HEK293T (cell line): ENCODE data around the gene SQSTM1.

Experiments
- CTCF ChIA-PET: fragments of 350-600 bp; formaldehyde crosslinking; extraction: SDS; loops from one replicate; lab custom pipeline; 2021; ENCODE audit warnings: antibody characterized with exemption, inconsistent platforms; lab: Yijun Ruan, JAX
- POLR2A ChIA-PET: fragments of 350-600 bp; formaldehyde crosslinking; extraction: SDS; loops from one replicate; lab custom pipeline; 2020; ENCODE audit warnings: antibody characterized with exemption, inconsistent platforms; lab: Yijun Ruan, JAX
- DNase-seq: peaks from one replicate; pipeline ENCODE4 v3.0.0; 2012; ENCODE audit warnings: mixed read lengths; ENCODE audit errors: extremely low spot score
- ARNT ChIP-seq: fragments of 450-650 bp; IDR thresholded peaks from 2 replicates; pipeline ENCODE4 v1.6.1; 2017; ENCODE audit warnings: mild to moderate bottlenecking
- BHLHE40 ChIP-seq: fragments of 450-650 bp; IDR thresholded peaks from 2 replicates; pipeline ENCODE4 v1.6.1; 2016; ENCODE audit warnings: mild to moderate bottlenecking, moderate library complexity, borderline replicate concordance
- CTBP1 ChIP-seq: fragments of 450-650 bp; IDR thresholded peaks from 2 replicates; pipeline ENCODE4 v1.6.1; 2016; ENCODE audit warnings: borderline replicate concordance
- ELF4 ChIP-seq: fragments of 450-650 bp; IDR thresholded peaks from 2 replicates; pipeline ENCODE4 v1.6.1; 2017; ENCODE audit warnings: antibody characterized with exemption
- FOXA1 ChIP-seq: fragments of 450-650 bp; IDR thresholded peaks from 2 replicates; pipeline ENCODE4 v1.6.1; 2016; ENCODE audit warnings: mild to moderate bottlenecking
- FOXK2 ChIP-seq: fragments of 450-650 bp; IDR thresholded peaks from 2 replicates; pipeline ENCODE4 v1.6.1; 2016; ENCODE audit warnings: mild to moderate bottlenecking
- FOXM1 ChIP-seq: fragments of 450-650 bp; IDR thresholded peaks from 2 replicates; pipeline ENCODE4 v1.6.1; 2017; ENCODE audit warnings: mild to moderate bottlenecking, borderline replicate concordance
- HDGF ChIP-seq: fragments of 450-650 bp; IDR thresholded peaks from 2 replicates; pipeline ENCODE4 v1.6.1; 2017; ENCODE audit warnings: antibody characterized with exemption, borderline replicate concordance
- L3MBTL2 ChIP-seq: fragments of 450-650 bp; conservative IDR thresholded peaks from 2 replicates; pipeline ENCODE4 v1.6.1; 2016; ENCODE audit warnings: mild to moderate bottlenecking
- LEF1 ChIP-seq: fragments of 450-650 bp; IDR thresholded peaks from 2 replicates; pipeline ENCODE4 v1.6.1; 2017; ENCODE audit warnings: mild to moderate bottlenecking, borderline replicate concordance
- NFRKB ChIP-seq: fragments of 450-650 bp; IDR thresholded peaks from 2 replicates; pipeline ENCODE4 v1.6.1; 2016; ENCODE audit warnings: mild to moderate bottlenecking, moderate library complexity
- SP1 ChIP-seq: fragments of 450-650 bp; IDR thresholded peaks from 2 replicates; pipeline ENCODE4 v1.6.1; 2017
- SUZ12 ChIP-seq: fragments of 450-650 bp; IDR thresholded peaks from 2 replicates; pipeline ENCODE4 v1.6.1; 2016; ENCODE audit warnings: mild to moderate bottlenecking
- TARDBP ChIP-seq: fragments of 450-650 bp; IDR thresholded peaks from 2 replicates; pipeline ENCODE4 v1.6.1; 2016
- ZNF384 ChIP-seq: fragments of 450-650 bp; IDR thresholded peaks from 2 replicates; pipeline ENCODE4 v1.6.1; 2016
- TF ChIP-seq, protein P1 (sequence below): fragments of 450-650 bp; IDR thresholded peaks from 2 replicates; pipeline ENCODE4 v1.6.1; 2016

Gene SQSTM1

DNA sequence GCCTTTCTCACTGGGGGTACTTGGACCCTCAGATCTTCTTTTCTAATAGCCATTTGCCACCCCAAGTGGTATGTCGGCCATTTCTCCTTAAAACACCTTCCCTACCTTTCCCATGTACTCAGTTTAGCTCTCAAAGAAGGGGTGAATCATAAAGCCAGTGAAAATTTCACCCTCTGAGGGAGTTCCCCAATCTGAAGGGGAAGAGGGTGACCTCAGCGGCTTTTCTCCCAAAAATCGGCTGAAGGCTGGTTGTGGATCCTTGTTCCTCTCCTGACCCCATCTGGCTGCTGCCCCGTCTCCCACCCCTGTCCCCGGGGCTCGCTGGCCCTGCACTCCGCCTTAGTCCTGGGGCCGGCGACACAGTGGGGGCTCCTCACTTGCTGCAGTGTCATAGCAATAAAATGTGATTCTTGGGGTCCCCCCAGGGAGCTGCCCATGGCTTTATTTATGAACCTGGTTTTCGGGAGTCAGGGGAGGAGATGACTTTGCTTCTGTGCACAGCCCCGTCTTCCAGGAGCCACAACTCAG is 44.2 kb upstream of the SQSTM1 start:
- POLR2A ChIA-PET: no interaction called here
- CTCF ChIA-PET: interaction anchor here (0.7 to 2.9 kb wide), 2 partner anchors 14 to 25 kb away, joined by 6 to 9 read pairs; no protein-coding TSS in a partner anchor
- TF ChIP-seq, protein P1, sequence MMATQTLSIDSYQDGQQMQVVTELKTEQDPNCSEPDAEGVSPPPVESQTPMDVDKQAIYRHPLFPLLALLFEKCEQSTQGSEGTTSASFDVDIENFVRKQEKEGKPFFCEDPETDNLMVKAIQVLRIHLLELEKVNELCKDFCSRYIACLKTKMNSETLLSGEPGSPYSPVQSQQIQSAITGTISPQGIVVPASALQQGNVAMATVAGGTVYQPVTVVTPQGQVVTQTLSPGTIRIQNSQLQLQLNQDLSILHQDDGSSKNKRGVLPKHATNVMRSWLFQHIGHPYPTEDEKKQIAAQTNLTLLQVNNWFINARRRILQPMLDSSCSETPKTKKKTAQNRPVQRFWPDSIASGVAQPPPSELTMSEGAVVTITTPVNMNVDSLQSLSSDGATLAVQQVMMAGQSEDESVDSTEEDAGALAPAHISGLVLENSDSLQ: no peak
- no peak for TF ChIP-seq L3MBTL2
- TF ChIP-seq NFRKB: no peak
- no peak for TF ChIP-seq FOXA1
- no peak for TF ChIP-seq ZNF384
- TF ChIP-seq HDGF: no peak
- no peak for TF ChIP-seq FOXK2
- TF ChIP-seq BHLHE40: no peak
- no peak for TF ChIP-seq ELF4
- TF ChIP-seq FOXM1: no peak
- TF ChIP-seq ARNT: no peak
- TF ChIP-seq SP1: no peak
- TF ChIP-seq SUZ12: no peak
- TF ChIP-seq LEF1: no peak
- TF ChIP-seq CTBP1: no peak
- TF ChIP-seq TARDBP: no peak
- DNase-seq: no peak

DNA sequence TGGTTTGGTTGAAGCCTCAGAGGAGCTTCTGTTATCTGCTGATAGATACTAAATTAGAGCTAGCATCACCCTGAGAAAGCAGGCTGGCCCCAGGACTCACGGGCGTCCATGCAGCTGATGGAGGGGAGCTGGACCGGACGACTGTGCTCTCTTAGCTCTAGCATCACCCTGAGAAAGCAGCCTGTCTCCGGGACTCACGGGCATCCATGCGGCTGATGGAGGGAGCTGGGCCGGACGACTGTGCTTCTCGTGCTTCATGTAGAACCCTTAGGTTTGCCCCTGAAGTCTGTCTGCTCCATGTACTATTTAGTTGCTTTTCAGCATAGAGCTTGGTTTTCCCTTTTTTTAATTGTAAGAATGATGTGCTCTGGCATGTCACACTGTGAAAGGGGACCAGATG is 43.2 kb upstream of the SQSTM1 start:
- ChIA-PET POLR2A (no interaction called here), CTCF (interaction anchor here (0.6 to 2.9 kb wide), 2 partner anchors 15 to 22 kb away, joined by 3 to 9 read pairs; no protein-coding TSS in a partner anchor)

DNA sequence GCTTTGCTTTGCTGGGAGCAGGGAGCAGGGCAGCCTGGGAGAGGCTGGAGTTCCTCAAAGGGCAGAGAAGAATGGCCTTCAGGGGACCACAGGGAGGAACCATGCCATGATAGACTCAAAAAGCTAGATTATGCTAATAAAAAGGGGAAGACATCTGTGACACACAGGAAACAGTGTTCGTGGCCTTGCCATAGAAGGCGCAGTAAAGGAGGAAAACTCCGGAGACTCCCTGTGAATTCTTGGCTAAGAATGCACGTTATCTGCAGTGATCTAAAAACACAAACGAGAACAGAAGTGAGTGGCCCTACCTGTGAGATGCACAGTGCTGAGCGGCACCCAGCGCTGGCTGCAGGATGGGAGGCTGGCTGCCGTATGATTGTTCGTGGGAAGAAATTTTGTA is 42.8 kb upstream of the SQSTM1 start:
- DNase-seq: no peak

More for the DNA sequence above, 43.2 kb upstream of the SQSTM1 start:
- no peak for DNase-seq
- TF ChIP-seq ZNF384: no peak
- TF ChIP-seq SP1: no peak
- no peak for TF ChIP-seq LEF1
- no peak for TF ChIP-seq FOXK2
- TF ChIP-seq ARNT: no peak
- no peak for TF ChIP-seq SUZ12
- TF ChIP-seq FOXM1: no peak
- TF ChIP-seq FOXA1: no peak
- no peak for TF ChIP-seq L3MBTL2
- TF ChIP-seq BHLHE40: no peak
- no peak for TF ChIP-seq ELF4
- no peak for TF ChIP-seq HDGF
- no peak for TF ChIP-seq TARDBP
- TF ChIP-seq, protein P1: no peak

DNA sequence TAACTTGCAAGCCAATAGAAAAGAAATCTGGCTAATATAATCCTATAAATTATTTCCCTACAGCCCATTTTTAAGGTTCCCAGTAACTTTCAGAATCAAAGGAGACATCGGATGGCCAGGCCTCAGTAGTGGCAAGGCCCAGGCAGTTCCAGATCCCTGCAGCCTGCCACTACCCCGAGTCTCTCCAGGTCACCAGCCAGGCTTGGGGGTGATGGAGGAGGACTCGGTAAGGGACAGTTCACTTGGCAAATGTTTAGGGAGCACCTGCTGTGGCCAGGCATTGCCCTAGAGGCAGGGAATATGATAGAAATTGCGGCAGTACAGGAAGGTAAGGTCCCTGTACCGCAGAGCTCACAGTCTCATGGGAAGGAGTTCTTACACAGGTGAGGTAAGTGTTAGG is 42.1 kb upstream of the SQSTM1 start:
- no peak for DNase-seq
- CTCF ChIA-PET: interaction anchor here (1.2 kb wide), 1 partner anchor 16 kb away, joined by 3 read pairs; no protein-coding TSS in a partner anchor
- TF ChIP-seq L3MBTL2 (no peak), FOXK2 (no peak), TARDBP (no peak), ELF4 (no peak), CTBP1 (no peak), FOXM1 (no peak), ARNT (no peak)
- POLR2A ChIA-PET: no interaction called here

More for the DNA sequence above, 42.8 kb upstream of the SQSTM1 start:
- ChIA-PET POLR2A (no interaction called here), CTCF (interaction anchor here (2.9 kb wide), 1 partner anchor 15 kb away, joined by 9 read pairs; no protein-coding TSS in a partner anchor)
- TF ChIP-seq FOXM1 (no peak), HDGF (no peak), LEF1 (no peak), TARDBP (no peak), ELF4 (no peak), FOXA1 (no peak), ZNF384 (no peak), NFRKB (no peak), CTBP1 (no peak), FOXK2 (no peak), ARNT (no peak), BHLHE40 (no peak), L3MBTL2 (no peak), SUZ12 (no peak), SP1 (no peak)
- TF ChIP-seq, protein P1: no peak

DNA sequence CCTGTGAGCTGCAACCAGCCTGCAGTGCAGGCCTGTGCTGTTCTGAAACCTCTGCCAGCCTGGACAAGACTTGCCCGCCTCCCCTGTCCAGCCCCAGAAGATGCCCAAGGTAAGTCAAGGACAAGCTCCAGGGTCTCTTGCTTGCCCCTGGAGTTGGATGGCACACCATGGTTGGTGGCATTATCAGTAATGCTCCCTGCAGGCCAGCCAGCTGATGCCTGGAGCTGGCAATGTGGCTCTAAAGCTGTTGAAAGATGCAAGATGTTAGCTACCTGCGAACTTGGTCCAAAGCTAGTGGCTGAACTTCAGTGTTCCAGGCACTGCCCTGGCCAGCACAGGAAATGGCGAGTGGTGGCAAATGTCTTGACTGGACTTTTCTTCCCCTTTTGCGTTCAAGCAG is 40.9 kb upstream of the SQSTM1 start:
- POLR2A ChIA-PET: no interaction called here
- no peak for TF ChIP-seq HDGF
- no peak for TF ChIP-seq LEF1
- no peak for TF ChIP-seq ZNF384
- no peak for TF ChIP-seq BHLHE40
- no peak for TF ChIP-seq CTBP1
- TF ChIP-seq SUZ12: no peak
- TF ChIP-seq FOXM1: no peak
- no peak for TF ChIP-seq ELF4
- no peak for TF ChIP-seq TARDBP
- no peak for TF ChIP-seq L3MBTL2
- TF ChIP-seq FOXA1: no peak
- TF ChIP-seq NFRKB: no peak
- TF ChIP-seq FOXK2: no peak
- no peak for TF ChIP-seq ARNT
- no peak for TF ChIP-seq SP1
- TF ChIP-seq, protein P1: no peak
- CTCF ChIA-PET: interaction anchor here (0.9 to 1.1 kb wide), 2 partner anchors 12 to 17 kb away, joined by 4 read pairs; no protein-coding TSS in a partner anchor
- no peak for DNase-seq
